HTERT RPE-1 (cell line): Measurements from ENCODE around the gene TFPT.

Experiments used
- in situ Hi-C: fragments of 300-500 bp; cut with MboI; formaldehyde crosslinking; loops from 4 replicates; pipeline ENCODE4 v1.14.3; 2020; ENCODE audit warnings: low sequenced_read_pairs

TFPT gene

GRCh38 chr19:54115109-54116063, at the start of gene TFPT, which contains the start of gene PRPF31:
TFPT (minus strand) TSS chr19:54115657; CDS start chr19:54115269, 388 bp downstream.
PRPF31 (plus strand) TSS chr19:54115754; CDS start chr19:54118279, 2,525 bp downstream.
- in situ Hi-C loops: no loop called here

GRCh38 chr19:54165222-54165621, 49.8 kb upstream of the TFPT start:
- in situ Hi-C loops: no loop called here

DNA sequence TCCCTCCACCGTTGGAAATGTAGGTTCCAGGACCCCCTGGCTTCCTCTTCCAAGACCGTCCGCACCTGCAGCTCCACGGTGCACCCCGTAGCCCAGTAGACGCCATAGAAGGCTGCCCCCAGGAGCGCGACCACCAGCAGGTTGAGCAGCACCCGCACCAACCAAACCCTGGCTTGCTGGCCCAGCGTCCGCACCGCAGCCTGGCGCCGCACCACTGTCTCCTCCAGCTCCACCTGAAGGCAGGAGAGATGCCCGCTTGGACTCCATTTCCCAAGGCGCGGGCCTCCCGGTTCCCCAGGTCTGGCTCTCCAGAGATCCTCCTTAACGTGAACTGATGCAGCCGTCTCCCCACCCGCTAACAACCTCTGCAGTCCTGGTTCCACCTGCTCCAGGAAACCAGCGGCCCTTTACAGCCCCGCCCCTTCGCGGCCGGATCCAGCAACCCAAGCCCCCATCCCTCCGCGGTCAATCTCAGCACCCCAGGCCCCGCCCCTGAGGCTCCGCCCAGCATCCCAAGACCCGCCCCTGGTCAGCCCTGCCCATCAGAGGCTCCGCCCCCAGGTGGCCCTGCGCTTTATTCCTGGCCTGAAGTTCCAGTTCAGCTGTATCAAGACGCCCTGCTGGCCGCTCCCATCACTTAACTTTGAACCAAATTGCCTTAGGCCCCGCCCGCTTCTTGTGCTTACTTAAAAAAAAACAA, 49.1 kb upstream of the TFPT start:
- in situ Hi-C loops: no loop called here

DNA sequence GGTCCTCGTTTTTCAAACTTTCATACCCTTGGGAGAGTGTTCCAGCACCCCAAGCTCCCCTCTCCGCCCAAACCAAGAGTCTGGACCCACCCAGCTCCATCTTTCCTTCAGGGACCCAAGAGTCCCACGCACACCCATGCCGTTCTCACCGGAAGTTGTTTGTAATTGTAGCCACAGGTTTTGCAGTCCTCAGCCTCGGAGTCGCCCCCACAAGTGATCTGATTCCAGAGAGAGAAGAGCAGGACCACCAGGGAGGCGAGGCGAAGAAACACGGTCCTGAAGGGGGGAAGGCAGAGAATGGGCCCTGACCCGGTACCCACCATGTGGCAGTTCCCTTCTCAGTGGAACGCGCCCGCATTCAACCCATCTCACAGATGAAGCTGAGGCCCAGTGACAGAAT, 47.4 kb upstream of the TFPT start:
- in situ Hi-C loops: no loop called here

DNA sequence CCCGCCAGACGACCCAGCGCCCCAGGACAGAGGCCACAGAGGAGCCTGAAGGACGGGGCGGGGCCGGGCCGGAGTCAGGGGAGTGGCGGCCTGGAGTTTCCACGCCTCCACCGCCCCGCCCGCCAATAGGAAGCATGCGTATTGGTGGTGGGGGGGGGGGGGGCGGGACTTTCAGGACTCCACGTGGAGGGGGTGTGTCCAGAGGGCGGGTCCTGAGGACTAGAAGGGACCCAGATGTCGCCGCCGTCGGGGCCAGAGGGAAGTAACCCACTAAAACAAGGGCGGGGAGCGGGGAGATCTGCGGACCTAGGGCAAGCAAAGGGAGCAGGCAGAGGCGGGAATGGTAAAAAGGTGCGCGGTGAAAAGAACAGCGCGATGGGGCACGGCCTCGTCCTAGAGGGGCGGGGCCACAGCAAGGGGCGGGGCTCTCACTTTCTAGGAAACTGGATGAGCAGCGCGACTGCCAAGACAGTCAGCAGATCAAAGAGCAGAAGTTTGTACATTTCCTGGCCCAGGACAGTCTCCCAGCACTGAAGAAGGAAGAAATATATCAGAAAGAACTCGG, 46.9 kb upstream of the TFPT start:
- in situ Hi-C loops: no loop called here

- in situ Hi-C loops: no loop called here
Observed at GRCh38 chr19:54160854-54161253, 45.4 kb upstream of the TFPT start.

- in situ Hi-C loops: no loop called here
Observed at GRCh38 chr19:54160182-54160811, 44.8 kb upstream of the TFPT start.

- in situ Hi-C loops: no loop called here
Observed at GRCh38 chr19:54159352-54160181, 44.1 kb upstream of the TFPT start, which contains the start of gene LENG1. LENG1 (minus strand) TSS chr19:54159721; CDS start chr19:54159695, 26 bp downstream.

GRCh38 chr19:54158812-54159351, 43.4 kb upstream of the TFPT start:
- in situ Hi-C loops: no loop called here

GRCh38 chr19:54156953-54157352, 41.5 kb upstream of the TFPT start:
- in situ Hi-C loops: no loop called here

DNA sequence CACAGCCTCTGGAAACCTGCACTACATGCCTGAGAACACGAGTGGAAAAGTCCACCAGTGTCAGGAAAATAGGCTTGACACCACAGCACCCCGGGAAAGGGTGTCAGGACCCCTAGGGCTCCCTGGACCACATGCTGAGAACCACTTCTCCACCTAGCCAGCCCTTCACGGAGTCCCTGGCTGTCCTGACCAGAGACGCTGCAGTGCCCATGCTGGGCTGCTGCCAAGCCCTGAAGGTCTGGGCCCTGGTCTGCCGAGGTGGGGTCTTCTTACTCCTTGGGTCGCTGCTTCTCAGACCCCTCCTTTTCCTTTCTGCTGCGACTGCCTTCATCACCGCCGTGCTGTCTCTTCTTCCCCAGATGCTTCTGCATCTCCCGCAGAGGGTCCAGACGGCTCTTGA, 41.0 kb upstream of the TFPT start:
- in situ Hi-C loops: no loop called here

DNA sequence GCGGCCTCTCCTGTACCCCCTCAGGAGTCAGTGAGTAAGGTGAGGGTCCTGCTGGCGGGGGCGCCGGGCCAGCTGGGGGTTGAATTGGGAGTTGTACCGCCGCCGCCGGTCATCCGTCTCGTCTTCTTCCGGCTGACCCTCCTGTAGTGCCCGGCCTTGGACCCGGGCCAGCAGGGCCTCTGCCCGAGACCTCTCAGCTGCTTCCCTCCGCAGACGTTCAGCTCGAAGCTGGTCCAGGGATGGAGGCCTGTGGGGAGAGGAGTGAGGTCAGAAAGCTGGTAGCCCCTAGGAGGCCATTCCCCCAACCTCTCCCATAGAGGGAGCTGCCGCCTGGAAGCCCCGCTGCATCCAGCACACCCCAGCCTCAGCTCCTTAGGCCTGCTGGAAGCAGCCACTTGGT, 40.2 kb upstream of the TFPT start:
- in situ Hi-C loops: no loop called here

- in situ Hi-C loops: no loop called here
Observed at GRCh38 chr19:54154603-54155345, 39.3 kb upstream of the TFPT start.

DNA sequence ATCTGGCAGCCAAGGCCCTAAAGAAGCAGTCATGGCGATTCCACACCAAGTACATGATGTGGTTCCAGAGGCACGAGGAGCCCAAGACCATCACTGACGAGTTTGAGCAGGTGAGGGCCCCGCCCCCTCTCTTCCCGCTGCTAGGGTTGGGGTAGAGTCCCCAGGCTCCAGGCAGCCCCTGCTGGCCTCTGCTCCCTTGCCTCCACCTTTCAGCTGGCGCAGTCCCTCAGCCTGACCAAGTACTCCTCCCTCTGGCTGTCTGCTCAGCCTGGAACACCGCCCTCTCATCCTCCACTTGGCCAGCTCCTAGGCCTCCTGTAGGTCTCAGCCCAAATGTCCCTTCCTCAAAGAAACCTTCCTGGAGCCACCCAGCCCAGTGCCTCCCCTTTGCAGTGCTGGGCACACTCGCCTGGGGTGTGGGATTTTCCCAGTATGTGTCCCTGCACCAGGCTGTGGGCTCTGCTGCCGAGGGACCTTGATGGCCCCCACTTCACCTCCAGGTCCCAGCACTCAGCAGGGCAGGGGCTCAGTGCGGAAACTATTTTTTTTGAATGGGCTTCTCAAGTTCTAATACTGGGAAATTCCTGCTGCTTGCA, 38.4 kb upstream of the TFPT start:
- in situ Hi-C loops: no loop called here

DNA sequence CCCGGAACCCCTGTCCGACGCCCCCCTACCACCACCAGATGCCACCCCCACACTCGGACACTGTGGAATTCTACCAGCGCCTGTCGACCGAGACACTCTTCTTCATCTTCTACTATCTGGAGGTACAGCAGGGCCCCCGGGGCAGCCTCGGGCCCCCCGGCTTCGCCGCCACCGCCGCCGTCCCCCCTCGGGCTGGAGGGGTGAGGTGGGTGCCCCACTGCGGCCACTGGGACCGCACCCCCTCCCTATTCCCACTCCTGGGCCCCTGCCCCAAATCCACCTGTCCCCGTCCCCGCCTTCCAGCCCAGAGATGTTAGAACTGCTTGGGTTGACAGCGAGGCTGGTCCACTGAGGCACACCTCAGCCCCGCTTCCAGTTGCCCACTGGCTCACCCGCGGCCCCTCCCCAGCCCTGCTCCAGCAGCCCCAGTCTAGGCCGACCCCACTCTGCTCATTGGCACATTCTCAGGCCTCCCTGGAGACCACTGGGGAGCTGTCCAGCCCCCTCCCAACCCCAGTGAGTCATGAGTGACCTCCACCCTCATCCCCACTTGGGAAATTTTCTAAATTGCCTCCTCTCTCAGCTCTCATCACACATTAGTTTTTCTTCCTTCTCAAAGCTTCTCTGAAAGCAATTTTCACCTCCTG, 37.5 kb upstream of the TFPT start:
- in situ Hi-C loops: no loop called here

- in situ Hi-C loops: no loop called here
Observed at GRCh38 chr19:54152267-54152666, 36.8 kb upstream of the TFPT start.

DNA sequence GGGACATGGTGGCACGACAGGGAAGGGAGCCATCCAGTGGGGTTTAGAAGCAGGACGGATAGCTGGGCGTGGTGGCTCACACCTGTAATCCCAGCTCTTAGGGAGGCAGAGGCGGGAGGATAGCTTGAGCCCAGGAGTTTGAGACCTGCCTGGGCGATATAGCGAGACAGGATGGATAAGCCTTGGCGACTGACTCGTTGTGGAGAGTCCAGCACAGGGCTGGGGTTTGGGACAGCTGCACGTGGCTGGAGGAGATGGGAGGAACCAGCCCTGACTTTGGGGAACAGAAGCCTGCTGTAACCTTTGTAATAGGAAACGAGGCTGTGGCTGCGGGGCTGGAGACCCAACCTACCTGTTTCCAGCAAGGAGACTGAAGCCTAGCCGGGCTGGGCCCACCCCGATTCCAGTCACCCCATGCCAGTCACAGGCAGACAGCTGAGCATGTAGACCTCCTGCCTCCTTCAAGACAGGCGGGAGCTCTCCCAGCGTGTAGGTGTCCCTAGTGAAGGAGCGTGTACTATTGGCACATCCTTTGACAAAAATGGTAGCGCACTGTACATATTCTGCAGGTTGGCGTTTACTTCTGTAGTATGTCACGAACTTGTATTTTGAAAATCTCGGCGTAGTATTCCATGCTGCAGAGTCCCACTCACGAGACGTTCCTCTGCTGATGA, 36.0 kb upstream of the TFPT start:
- in situ Hi-C loops: no loop called here
